ENCODE results near the gene TSPAN16.

- TF ChIP-seq CTCF (IDR thresholded peaks at IDR 0.05; ENCODE audit: borderline replicate concordance, extremely low read depth, low read length, poor library complexity, severe bottlenecking) (no peak), EZH2 (IDR thresholded peaks at IDR 0.05; ENCODE audit: borderline replicate concordance, low read depth, low read length, severe bottlenecking) (no peak)
Measured at GRCh38 chr19:11248852-11249251, 47.1 kb upstream of the TSPAN16 start.

Data from DND-41 (cell line).